Spleen (tissue), 11 donors: ENCODE data around the gene MEA1. TPM values are rescaled to one million over a fixed set of nuclear protein-coding genes. Genes with fewer than 3 reads are reported as not detected.

Experiments used
- DNase-seq: peaks from one replicate; pipeline ENCODE4 v3.0.0-alpha.2; 2020
- H3K27ac ChIP-seq, 8 donors: fragments of 200-600 bp; sonication (generic) in 7 of 8; 1 replicate in 4 of 8; 2 replicates in 4 of 8; pipeline versions ENCODE4 v1.5.0 to v1.8.0; 2016 to 2021; ENCODE audit warnings: inconsistent platforms in 4 of 8, mild to moderate bottlenecking in 4 of 8, moderate library complexity in 1 of 8
- H3K27me3 ChIP-seq, 7 donors: fragments of 200-600 bp; sonication (generic) in 6 of 7; replicated peaks in 1 of 7; 1 replicate in 4 of 7; 2 replicates in 3 of 7; pipeline versions ENCODE4 v1.5.0 to v1.8.0; 2016 to 2021; ENCODE audit warnings: inconsistent platforms in 3 of 7, mild to moderate bottlenecking in 1 of 7
- H3K36me3 ChIP-seq, 6 donors: fragments of 200-600 bp; sonication (generic) in 5 of 6; 1 replicate in 4 of 6; 2 replicates in 2 of 6; pipeline versions ENCODE4 v1.5.0 to v1.8.0; 2016 to 2021; ENCODE audit warnings: inconsistent platforms in 2 of 6
- H3K4me1 ChIP-seq, 6 donors: fragments of 200-600 bp; sonication (generic) in 5 of 6; 1 replicate in 3 of 6; 2 replicates in 3 of 6; pipeline versions ENCODE4 v1.5.0 to v1.8.0; 2016 to 2021; ENCODE audit warnings: inconsistent platforms in 3 of 6
- H3K4me3 ChIP-seq, 8 donors: fragments of 200-600 bp; sonication (generic) in 7 of 8; 1 replicate in 4 of 8; 2 replicates in 4 of 8; pipeline versions ENCODE4 v1.5.0 to v1.8.0; 2016 to 2021; ENCODE audit warnings: inconsistent platforms in 4 of 8, mild to moderate bottlenecking in 4 of 8, moderate library complexity in 2 of 8
- H3K9me3 ChIP-seq, 8 donors: fragments of 200-600 bp; sonication (generic) in 7 of 8; 1 replicate in 4 of 8; 2 replicates in 4 of 8; pipeline versions ENCODE4 v1.5.0 to v1.8.0; 2016 to 2021; ENCODE audit warnings: inconsistent platforms in 4 of 8
- POLR2A ChIP-seq, 3 donors: fragments of 450-650 bp; IDR thresholded peaks; one replicate each; pipeline ENCODE4 v1.5.1; 2017; ENCODE audit warnings: antibody characterized with exemption in 3 of 3, mild to moderate bottlenecking in 1 of 3
- POLR2AphosphoS5 ChIP-seq, 3 donors: sonication (generic); formaldehyde crosslinking; IDR thresholded peaks; one replicate each; pipeline ENCODE4 v1.5.1; 2017; ENCODE audit warnings: antibody characterized with exemption in 3 of 3
- WGBS, 5 donors: extraction: QIAGEN DNeasy Blood & Tissue Kit in 3 of 5; methylation state at CpG; one replicate each; pipeline versions ENCODE4 v1.1.5 to v1.1.7; 2013 to 2018; 5-methylcytosine and 5-hydroxymethylcytosine counted together
- intact Hi-C: fragments of 100-400 bp; cut with DNase I; formaldehyde crosslinking; loops from one replicate; pipeline ENCODE4 v1.15.0; 2023; ENCODE audit warnings: low total_unique reads
- polyA plus RNA-seq, 3 donors: library from polyadenylated mRNA; stranded (reverse); fragments of 200-250 nt; gene quantifications; one replicate each; pipeline ENCODE4 v1.2.1, GENCODE V29; 2013
- total RNA-seq, 7 donors: library from RNA; depleted of rRNA in 3 of 7; stranded (reverse); fragments of >200 nt in 3 of 7; fragmentation: NEBNext Ultra II Directional in 4 of 7; extraction: Animal tissue kit (Norgen Biotek cat#: 25700) in 4 of 7; gene quantifications; one replicate each; pipeline versions ENCODE4 v1.1.0 to v1.2.1, GENCODE V29; 2016 to 2021
- TF ChIP-seq, protein P1 (sequence below), 11 experiments: fragments of 200-600 bp in 7 of 11; fragments of 450-650 bp in 4 of 11; sonication (generic) in 4 of 11; IDR thresholded peaks in 8 of 11; conservative IDR thresholded peaks in 3 of 11; 1 replicate in 7 of 11; 2 replicates in 4 of 11; pipeline versions ENCODE4 v1.4.0 to v1.8.0; 2016 to 2021; ENCODE audit warnings: antibody characterized with exemption in 11 of 11, inconsistent platforms in 4 of 11, mild to moderate bottlenecking in 1 of 11
- donor health status: healthy with polysubstance abuse.
- donor health status: DM: no; HTN: no; CAD: no; lungs with moderate emphysema.
- donor health status: DM: no; HTN: no; CAD: no.
- donor health status: Bipolar disorder and iron deficiency.
- donor health status: healthy.
- donor health status: DM: no; HTN: no; CAD: no.
- donor health status: DM: yes; HTN: yes; CAD: no.

MEA1 gene
- total and polyA plus RNA-seq, 10 donors: 33.3 to 89.4 (median 43.4) TPM

DNA sequence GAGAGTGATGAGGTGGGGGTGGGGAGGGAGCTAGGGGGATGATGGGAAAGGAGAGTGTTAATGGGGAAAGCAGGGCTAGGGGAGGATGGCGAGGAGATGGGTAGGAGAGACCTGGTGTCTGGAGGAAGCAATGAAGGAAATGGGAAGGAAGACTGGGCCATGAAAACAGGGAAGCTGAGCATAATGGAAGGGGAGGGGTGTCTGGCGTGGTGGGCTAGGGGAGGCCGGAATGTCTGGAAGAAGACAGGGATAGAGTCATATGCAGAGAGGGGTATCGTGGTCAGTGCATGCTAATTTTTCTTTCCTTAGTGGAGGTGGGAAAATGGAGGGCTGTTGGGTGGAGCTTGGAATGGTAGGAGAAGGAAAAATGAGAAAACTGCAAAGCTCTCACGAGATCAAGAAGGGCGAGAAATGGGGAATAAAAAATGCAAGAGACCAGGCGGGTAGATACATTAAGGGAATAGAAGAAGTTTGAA, 726 bp upstream of the MEA1 start:
- WGBS, 5 donors: 0 to 2% (median 1%) methylated on average over 7 of the region's 7 CpGs
- Histone ChIP-seq H3K4me3 (peak overlapping the region; percentile 66 to 90 (median 81)), H3K9me3 (no peaks in the 10 kb centered on the region), H3K27me3 (no peaks in the 10 kb centered on the region), H3K4me1 (peaks cover 36 to 71% (median 50%) of the 10 kb centered on the region in 6 donors), H3K36me3 (peaks cover 0 to 68% (median 52%) of the 10 kb centered on the region in 6 donors), H3K27ac (peak overlapping the region in 7 of 8 donors; percentile 75 to 91 (median 83))
- no peak for DNase-seq
- intact Hi-C loops: no loop called here
- TF ChIP-seq POLR2AphosphoS5 (IDR thresholded peaks at IDR 0.05) (no peak), POLR2A (IDR thresholded peaks at IDR 0.05) (no peak)
- TF ChIP-seq, protein P1, sequence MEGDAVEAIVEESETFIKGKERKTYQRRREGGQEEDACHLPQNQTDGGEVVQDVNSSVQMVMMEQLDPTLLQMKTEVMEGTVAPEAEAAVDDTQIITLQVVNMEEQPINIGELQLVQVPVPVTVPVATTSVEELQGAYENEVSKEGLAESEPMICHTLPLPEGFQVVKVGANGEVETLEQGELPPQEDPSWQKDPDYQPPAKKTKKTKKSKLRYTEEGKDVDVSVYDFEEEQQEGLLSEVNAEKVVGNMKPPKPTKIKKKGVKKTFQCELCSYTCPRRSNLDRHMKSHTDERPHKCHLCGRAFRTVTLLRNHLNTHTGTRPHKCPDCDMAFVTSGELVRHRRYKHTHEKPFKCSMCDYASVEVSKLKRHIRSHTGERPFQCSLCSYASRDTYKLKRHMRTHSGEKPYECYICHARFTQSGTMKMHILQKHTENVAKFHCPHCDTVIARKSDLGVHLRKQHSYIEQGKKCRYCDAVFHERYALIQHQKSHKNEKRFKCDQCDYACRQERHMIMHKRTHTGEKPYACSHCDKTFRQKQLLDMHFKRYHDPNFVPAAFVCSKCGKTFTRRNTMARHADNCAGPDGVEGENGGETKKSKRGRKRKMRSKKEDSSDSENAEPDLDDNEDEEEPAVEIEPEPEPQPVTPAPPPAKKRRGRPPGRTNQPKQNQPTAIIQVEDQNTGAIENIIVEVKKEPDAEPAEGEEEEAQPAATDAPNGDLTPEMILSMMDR (IDR thresholded peaks at IDR 0.05 in 8 of 11, conservative IDR thresholded peaks at IDR 0.05 in 3 of 11): no peak

DNA sequence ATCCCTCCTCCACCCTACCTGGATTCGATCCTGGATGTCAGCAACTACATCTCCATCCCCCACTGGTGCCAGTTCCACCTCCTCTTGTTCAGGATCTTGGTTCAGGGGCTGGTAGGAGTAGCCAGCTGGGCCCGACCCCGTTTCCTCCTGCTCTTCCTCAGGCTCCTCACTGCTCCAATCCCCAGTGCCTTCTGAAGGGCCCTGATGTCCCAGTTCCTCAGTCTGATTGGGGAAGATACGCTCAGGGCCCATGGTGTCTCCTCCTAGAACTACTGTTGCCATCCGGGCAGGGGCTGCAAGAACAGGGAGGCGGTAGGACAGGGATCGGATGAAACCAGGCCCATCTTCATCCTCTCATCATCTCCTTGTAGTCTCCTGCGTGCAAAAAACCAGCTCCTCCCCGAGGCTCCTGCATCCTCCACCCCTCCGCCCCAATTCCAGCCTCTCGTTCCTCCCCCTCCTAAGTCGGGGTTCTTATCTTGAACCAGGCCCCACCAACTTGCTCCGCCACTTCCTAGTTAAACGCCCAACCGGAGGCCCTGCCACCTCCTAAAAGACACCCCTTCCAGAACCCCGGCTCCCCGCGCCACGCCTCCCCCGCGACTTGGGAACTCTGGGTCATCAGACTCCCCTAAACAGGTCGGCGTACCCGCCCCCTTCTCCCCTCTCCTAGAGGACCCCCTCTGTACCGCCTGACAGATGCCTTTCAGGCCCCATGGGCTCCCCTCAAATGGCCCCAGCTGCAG, 476 bp downstream of the MEA1 start:
- no peaks in the 10 kb centered on the region for H3K9me3 ChIP-seq
- H3K36me3 ChIP-seq: peaks cover 0 to 68% (median 52%) of the 10 kb centered on the region in 6 donors
- 1 to 3% (median 2%) methylated on average over 25 of the region's 25 CpGs for WGBS, 5 donors
- H3K27ac ChIP-seq: peak overlapping the region; percentile 62 to 91 (median 82)
- DNase-seq: no peak
- H3K4me1 ChIP-seq: peaks cover 36 to 77% (median 50%) of the 10 kb centered on the region in 6 donors
- intact Hi-C loops: no loop called here
- TF ChIP-seq POLR2AphosphoS5 (IDR thresholded peaks at IDR 0.05) (no peak), POLR2A (IDR thresholded peaks at IDR 0.05) (no peak)
- TF ChIP-seq, protein P1 (IDR thresholded peaks at IDR 0.05 in 8 of 11, conservative IDR thresholded peaks at IDR 0.05 in 3 of 11): no peak
- H3K4me3 ChIP-seq: peak overlapping the region; percentile 54 to 90 (median 81)
- H3K27me3 ChIP-seq: no peaks in the 10 kb centered on the region

DNA sequence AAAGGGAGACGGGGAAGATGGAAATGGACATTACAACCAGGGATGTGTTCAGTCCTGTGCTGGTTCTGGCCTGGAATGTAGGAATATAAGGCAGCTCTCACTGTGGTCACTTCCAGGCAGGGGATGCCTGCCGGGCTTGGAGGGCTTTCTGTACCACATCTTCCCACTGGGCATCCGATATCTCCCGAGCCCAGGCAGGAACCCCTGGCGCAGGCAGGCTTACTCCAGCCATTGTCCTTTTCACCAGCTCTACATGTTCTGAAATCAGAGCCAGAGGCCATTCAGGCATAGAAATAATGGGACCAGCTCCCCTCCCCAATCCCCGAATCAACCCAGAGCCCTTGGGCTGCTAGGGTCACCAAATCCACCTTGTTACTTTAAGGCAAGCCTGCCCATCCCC, 1.4 kb downstream of the MEA1 start:
- peaks cover 36 to 68% (median 45%) of the 10 kb centered on the region in 6 donors for H3K4me1 ChIP-seq
- 82 to 91% (median 89%) methylated on average over 6 of the region's 6 CpGs for WGBS, 5 donors
- peak overlapping the region in 3 of 8 donors; percentile 83 to 91 (median 90) for H3K27ac ChIP-seq
- intact Hi-C loops: no loop called here
- no peaks in the 10 kb centered on the region for H3K27me3 ChIP-seq
- peaks cover 0 to 68% (median 50%) of the 10 kb centered on the region in 6 donors for H3K36me3 ChIP-seq
- no peaks in the 10 kb centered on the region for H3K9me3 ChIP-seq
- peak overlapping the region in 2 of 8 donors; percentile 89 to 90 for H3K4me3 ChIP-seq
- TF ChIP-seq POLR2AphosphoS5 (IDR thresholded peaks at IDR 0.05) (no peak), POLR2A (IDR thresholded peaks at IDR 0.05) (no peak)
- TF ChIP-seq, protein P1 (IDR thresholded peaks at IDR 0.05 in 8 of 11, conservative IDR thresholded peaks at IDR 0.05 in 3 of 11): no peak
- DNase-seq: no peak

DNA sequence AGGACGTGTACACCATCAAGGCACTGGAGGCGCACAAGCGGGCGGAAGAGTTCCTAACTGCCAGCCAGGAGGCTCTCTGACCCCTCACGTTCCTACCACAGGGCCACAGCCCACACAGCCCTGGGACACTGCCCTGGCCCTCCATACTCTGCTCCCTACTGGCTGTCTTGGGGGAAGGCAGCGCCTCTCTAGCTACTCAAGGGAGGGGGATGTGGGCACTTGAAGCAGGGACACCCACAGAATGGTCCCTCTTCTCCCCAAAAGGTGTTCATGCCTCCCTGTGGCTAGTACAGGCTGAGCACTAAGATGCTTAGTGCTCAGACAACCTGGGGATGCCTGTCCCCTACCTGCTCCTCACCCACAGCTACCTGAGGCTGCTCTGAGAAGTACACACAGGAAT, 2.5 kb downstream of the MEA1 start:
- Histone ChIP-seq H3K36me3 (peaks cover 0 to 69% (median 55%) of the 10 kb centered on the region in 6 donors), H3K4me1 (peaks cover 27 to 56% (median 34%) of the 10 kb centered on the region in 6 donors), H3K4me3 (no peak overlapping the region), H3K27me3 (no peaks in the 10 kb centered on the region), H3K27ac (no peak overlapping the region), H3K9me3 (no peaks in the 10 kb centered on the region)
- 83 to 94% (median 91%) methylated on average over 4 to 6 of the region's 6 CpGs for WGBS, 5 donors
- TF ChIP-seq POLR2AphosphoS5 (IDR thresholded peaks at IDR 0.05): peak in 2 of 3 donors; percentile 9 to 18
- TF ChIP-seq POLR2A (IDR thresholded peaks at IDR 0.05): no peak
- TF ChIP-seq, protein P1 (IDR thresholded peaks at IDR 0.05 in 8 of 11, conservative IDR thresholded peaks at IDR 0.05 in 3 of 11): no peak
- no peak for DNase-seq
- intact Hi-C loops: no loop called here
